ENCODE data around the gene SLC10A2.

The SLC10A2 gene

DNA sequence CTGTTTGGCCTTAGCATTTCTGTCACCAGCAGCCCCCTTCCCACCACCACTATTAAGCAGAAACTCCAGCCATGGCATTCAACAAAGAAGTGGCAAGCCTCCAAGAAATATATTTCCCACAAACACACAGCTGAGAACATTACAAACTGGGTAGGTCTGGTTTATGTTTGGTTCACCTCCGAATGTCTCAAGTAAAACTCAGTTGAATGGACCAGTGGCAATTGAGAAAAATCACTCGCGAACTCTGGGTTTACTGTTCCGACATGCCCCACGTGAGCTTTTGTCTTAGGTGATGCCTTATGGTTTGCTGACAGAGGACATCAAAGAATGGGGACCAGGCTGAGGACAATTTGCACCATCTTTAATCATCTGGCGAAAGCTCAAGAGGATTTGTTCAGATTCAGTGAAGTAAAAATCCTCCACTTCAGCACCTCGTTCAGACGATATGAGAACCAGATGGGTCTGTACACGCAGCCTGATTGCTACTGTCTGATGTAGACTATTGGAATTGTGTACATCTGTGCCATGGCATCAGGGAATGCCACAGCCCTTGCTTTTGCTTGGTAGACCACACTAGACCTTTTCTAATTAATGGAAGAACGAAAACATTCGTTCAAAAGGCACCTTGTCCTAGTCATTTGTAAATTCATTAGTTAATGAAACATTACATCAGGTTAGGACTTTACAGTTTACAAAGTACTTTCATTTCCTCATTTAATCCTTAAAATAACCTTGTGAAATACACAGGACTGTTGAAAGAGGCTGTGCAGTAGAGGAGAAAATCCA lies 59.4 kb downstream of the SLC10A2 start:
- Histone ChIP-seq H3K27ac (ENCODE audit: low read length) (no peak overlapping the region), H3K36me3 (ENCODE audit: insufficient read depth, low read depth, low read length) (no peaks in the 10 kb centered on the region), H3K4me3 (ENCODE audit: low read length) (no peak overlapping the region), H3K4me1 (ENCODE audit: insufficient read depth, low read length) (no peaks in the 10 kb centered on the region), H3K27me3 (ENCODE audit: insufficient read depth, low read length) (no peaks in the 10 kb centered on the region), H3K9ac (ENCODE audit: low read depth, low read length) (no peak overlapping the region), H3K9me3 (ENCODE audit: insufficient read depth, low read depth, low read length) (no peaks in the 10 kb centered on the region)

DNA sequence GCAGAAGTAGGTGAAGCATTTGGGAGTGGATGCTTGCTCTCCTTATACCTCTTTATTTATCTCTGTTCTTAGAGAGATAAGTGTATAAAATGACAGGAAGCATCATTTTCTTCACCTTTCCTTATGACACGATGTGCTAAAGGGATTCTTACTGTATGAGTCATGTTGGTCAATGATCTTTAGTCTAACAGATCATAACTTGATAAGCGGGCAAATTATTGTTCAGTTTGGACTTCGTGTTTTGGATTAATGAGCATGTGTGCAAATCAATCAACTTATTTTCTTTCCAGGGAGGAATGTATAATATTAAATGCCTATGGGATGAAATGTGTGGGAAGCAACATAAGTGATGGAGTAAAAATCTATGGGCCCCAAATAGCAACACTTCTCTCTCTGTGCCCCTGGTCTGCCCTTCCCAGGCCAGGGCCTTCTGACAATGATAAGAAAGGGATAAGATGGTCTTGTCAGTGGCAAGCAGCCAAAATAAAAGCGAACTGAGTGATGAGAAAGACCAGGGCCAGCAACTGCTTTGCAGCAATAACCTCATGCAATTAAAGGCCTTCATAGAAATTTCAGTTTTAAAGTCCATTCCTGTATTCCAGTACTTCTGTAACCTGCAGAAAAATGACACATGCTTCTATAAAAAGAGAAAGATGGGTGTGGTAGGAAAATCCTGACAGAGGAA lies 61.4 kb downstream of the SLC10A2 start:
- Histone ChIP-seq H3K4me3 (ENCODE audit: low read length) (no peak overlapping the region), H3K27me3 (ENCODE audit: insufficient read depth, low read length) (no peaks in the 10 kb centered on the region), H3K9ac (ENCODE audit: low read depth, low read length) (no peak overlapping the region), H3K27ac (ENCODE audit: low read length) (no peak overlapping the region), H3K4me1 (ENCODE audit: insufficient read depth, low read length) (no peaks in the 10 kb centered on the region), H3K9me3 (ENCODE audit: insufficient read depth, low read depth, low read length) (no peaks in the 10 kb centered on the region), H3K36me3 (ENCODE audit: insufficient read depth, low read depth, low read length) (no peaks in the 10 kb centered on the region)

DNA sequence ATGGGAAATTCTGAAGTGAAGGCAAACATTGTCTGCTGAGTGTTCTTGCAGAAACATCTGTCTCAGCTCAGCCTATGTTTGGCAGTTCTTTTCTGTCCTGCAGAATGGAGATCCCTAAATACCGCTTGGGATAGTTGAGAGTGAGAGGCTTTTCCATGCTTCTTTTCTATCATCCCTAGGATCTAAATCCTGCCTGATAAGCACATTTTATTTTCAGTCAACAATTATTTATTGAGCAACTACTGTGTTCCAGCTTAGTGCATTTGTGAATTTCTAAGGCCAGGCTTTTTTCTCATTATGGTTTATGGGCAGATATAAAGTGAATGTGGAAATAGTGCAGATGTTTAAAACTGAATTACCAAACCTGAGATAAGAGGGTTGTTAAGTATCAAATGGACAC lies 62.6 kb downstream of the SLC10A2 start:
- Histone ChIP-seq H3K4me3 (ENCODE audit: low read length) (no peak overlapping the region), H3K27ac (ENCODE audit: low read length) (no peak overlapping the region), H3K4me1 (ENCODE audit: insufficient read depth, low read length) (no peaks in the 10 kb centered on the region), H3K36me3 (ENCODE audit: insufficient read depth, low read depth, low read length) (no peaks in the 10 kb centered on the region), H3K27me3 (ENCODE audit: insufficient read depth, low read length) (no peaks in the 10 kb centered on the region), H3K9ac (ENCODE audit: low read depth, low read length) (no peak overlapping the region), H3K9me3 (ENCODE audit: insufficient read depth, low read depth, low read length) (no peaks in the 10 kb centered on the region)

DNA sequence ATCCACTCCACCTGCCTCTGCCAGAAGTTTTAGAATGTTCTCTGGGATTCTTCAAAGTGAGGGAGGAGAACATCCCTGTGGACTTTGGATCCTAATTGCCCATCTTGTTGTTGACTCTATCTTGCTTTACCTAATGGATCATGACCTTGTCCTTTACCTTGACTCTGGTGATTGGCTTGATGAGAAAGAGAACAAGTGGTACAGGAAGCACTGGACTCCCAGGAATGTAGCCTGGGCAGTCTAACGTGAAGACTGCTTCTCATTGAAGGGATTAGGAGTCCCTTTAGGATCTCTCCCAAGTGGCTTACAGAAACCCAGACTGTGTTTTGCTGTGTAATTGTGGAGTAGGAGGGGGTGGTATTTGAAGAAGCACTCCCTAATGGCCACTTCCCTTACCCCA lies 63.9 kb downstream of the SLC10A2 start:
- Histone ChIP-seq H3K27me3 (ENCODE audit: insufficient read depth, low read length) (no peaks in the 10 kb centered on the region), H3K27ac (ENCODE audit: low read length) (no peak overlapping the region), H3K9ac (ENCODE audit: low read depth, low read length) (no peak overlapping the region), H3K4me3 (ENCODE audit: low read length) (no peak overlapping the region), H3K36me3 (ENCODE audit: insufficient read depth, low read depth, low read length) (no peaks in the 10 kb centered on the region), H3K9me3 (ENCODE audit: insufficient read depth, low read depth, low read length) (no peaks in the 10 kb centered on the region), H3K4me1 (ENCODE audit: insufficient read depth, low read length) (no peaks in the 10 kb centered on the region)

DNA sequence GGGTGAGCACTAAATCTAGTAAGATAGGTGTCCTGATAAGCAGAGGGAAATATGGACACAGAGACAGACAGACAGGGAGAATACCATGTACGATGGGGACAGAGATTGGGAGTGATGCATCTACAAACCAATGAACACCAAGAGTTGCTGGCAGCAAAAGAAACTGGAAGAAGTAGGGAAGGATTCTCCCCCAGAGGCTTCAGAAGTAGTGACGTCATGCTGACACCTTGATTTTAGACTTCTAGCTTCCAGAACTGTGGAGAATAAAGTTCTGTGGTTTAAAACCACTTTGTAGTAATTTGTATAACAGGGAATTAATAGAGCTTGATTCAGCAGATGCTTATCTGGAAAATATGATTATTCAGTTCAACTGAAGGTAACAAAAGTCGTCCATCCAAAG lies 66.1 kb downstream of the SLC10A2 start:
- H3K9me3 ChIP-seq (ENCODE audit: insufficient read depth, low read depth, low read length), result peaks cover 6% of the 10 kb centered on the region
- no peak overlapping the region for H3K27ac ChIP-seq (ENCODE audit: low read length)
- H3K4me3 ChIP-seq (ENCODE audit: low read length), result no peak overlapping the region
- H3K4me1 ChIP-seq (ENCODE audit: insufficient read depth, low read length), result no peaks in the 10 kb centered on the region
- H3K27me3 ChIP-seq (ENCODE audit: insufficient read depth, low read length), result no peaks in the 10 kb centered on the region
- no peaks in the 10 kb centered on the region for H3K36me3 ChIP-seq (ENCODE audit: insufficient read depth, low read depth, low read length)
- no peak overlapping the region for H3K9ac ChIP-seq (ENCODE audit: low read depth, low read length)

DNA sequence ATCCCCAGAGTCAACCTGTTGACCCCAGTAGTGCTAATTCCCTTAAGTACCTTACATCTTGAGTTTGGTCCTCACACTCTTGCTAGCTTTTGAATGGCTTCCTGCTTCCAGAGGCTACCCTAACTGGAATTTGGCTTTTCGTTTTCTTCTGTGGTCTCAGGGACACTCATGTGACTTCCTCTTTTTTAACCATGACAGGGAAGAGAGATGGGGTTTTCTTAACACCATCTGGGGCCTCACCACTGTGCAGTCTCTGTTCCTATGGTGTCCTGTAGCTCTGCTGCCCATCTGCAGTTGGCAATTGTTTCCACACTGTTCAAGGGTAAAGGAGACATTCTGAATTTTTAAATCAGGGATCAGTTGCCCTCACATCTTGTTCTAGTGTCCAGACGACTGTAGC lies 66.7 kb downstream of the SLC10A2 start:
- Histone ChIP-seq H3K4me3 (ENCODE audit: low read length) (no peak overlapping the region), H3K36me3 (ENCODE audit: insufficient read depth, low read depth, low read length) (no peaks in the 10 kb centered on the region), H3K4me1 (ENCODE audit: insufficient read depth, low read length) (no peaks in the 10 kb centered on the region), H3K27me3 (ENCODE audit: insufficient read depth, low read length) (no peaks in the 10 kb centered on the region), H3K9ac (ENCODE audit: low read depth, low read length) (no peak overlapping the region), H3K27ac (ENCODE audit: low read length) (no peak overlapping the region), H3K9me3 (ENCODE audit: insufficient read depth, low read depth, low read length) (peaks cover 13% of the 10 kb centered on the region)
